C4-2B (cell line): Measurements from ENCODE around the gene SCN5A.

Experiments
- ZFX ChIP-seq: fragments of 450-650 bp; IDR thresholded peaks from 2 replicates; pipeline ENCODE4 v1.6.1; 2017
- TF ChIP-seq, protein P1 (sequence below): fragments of 450-650 bp; conservative IDR thresholded peaks from 2 replicates; pipeline ENCODE4 v1.5.1; 2017; ENCODE audit warnings: mild to moderate bottlenecking

- TF ChIP-seq, protein P1, sequence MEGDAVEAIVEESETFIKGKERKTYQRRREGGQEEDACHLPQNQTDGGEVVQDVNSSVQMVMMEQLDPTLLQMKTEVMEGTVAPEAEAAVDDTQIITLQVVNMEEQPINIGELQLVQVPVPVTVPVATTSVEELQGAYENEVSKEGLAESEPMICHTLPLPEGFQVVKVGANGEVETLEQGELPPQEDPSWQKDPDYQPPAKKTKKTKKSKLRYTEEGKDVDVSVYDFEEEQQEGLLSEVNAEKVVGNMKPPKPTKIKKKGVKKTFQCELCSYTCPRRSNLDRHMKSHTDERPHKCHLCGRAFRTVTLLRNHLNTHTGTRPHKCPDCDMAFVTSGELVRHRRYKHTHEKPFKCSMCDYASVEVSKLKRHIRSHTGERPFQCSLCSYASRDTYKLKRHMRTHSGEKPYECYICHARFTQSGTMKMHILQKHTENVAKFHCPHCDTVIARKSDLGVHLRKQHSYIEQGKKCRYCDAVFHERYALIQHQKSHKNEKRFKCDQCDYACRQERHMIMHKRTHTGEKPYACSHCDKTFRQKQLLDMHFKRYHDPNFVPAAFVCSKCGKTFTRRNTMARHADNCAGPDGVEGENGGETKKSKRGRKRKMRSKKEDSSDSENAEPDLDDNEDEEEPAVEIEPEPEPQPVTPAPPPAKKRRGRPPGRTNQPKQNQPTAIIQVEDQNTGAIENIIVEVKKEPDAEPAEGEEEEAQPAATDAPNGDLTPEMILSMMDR = no peak
- no peak for TF ChIP-seq ZFX
Measured at GRCh38 chr3:38585791-38586420, 63.6 kb downstream of the SCN5A start.
